IPS DF 6.9 (cell line): ENCODE results near the gene GJB6.

Source experiments
- DNase-seq: peaks from one replicate; pipeline ENCODE4 v3.0.0-alpha.2; 2013; ENCODE audit warnings: low read depth, low spot score
- H3K27ac ChIP-seq: one replicate; pipeline ENCODE4 v1.5.1; 2013; ENCODE audit warnings: low read length, control low read depth
- H3K27me3 ChIP-seq: 2 replicates; pipeline ENCODE4 v1.6.1; 2013; ENCODE audit warnings: mild to moderate bottlenecking, low read length; ENCODE audit not compliant: control insufficient read depth, insufficient read depth
- H3K36me3 ChIP-seq: 2 replicates; pipeline ENCODE4 v1.6.1; 2013; ENCODE audit warnings: low read length; ENCODE audit not compliant: control insufficient read depth, insufficient read depth
- H3K4me1 ChIP-seq: 2 replicates; pipeline ENCODE4 v1.6.1; 2013; ENCODE audit warnings: low read length; ENCODE audit not compliant: control insufficient read depth, insufficient read depth
- H3K4me3 ChIP-seq: 2 replicates; pipeline ENCODE4 v1.5.1; 2013; ENCODE audit warnings: mild to moderate bottlenecking, low read length
- H3K9me3 ChIP-seq: 2 replicates; pipeline ENCODE4 v1.6.1; 2013; ENCODE audit warnings: low read length, inconsistent platforms; ENCODE audit not compliant: control insufficient read depth, insufficient read depth
- WGBS: extraction: QIAGEN DNeasy Blood & Tissue Kit; methylation state at CpG from one replicate; pipeline ENCODE4 v1.1.7; 2013; ENCODE audit warnings: mixed read lengths, missing lambda C conversion rate; ENCODE audit not compliant: insufficient read length, insufficient coverage; 5-methylcytosine and 5-hydroxymethylcytosine counted together

GJB6 gene

DNA sequence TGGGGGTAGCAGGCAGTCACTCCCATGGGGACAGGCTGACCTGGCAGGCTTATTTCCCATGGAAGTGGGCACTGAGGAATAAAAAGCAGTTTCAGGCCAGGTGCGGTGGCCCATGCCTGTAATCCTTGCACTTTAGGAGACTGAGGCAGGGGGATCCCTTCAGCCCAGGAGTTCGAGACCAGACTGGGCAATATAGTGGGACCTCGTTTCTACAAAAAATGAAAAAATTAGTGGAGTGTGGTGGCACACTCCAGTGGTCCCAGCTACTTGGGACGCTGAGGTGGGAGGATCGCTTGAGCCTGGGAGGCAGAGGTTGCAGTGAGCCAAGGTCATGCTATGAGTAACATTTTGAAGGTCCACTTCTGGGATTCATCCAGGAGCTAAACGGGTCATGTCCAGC is 45.3 kb downstream of the GJB6 start:
- Histone ChIP-seq H3K36me3 (no peaks in the 10 kb centered on the region), H3K27ac (no peak overlapping the region), H3K9me3 (no peaks in the 10 kb centered on the region; the same call in 1 of the 2 replicates), H3K4me1 (no peaks in the 10 kb centered on the region), H3K27me3 (peaks cover 19% of the 10 kb centered on the region), H3K4me3 (no peak overlapping the region)
- no peak for DNase-seq
- WGBS, result no CpG with 5 or more reads among the region's 6 CpGs

DNA sequence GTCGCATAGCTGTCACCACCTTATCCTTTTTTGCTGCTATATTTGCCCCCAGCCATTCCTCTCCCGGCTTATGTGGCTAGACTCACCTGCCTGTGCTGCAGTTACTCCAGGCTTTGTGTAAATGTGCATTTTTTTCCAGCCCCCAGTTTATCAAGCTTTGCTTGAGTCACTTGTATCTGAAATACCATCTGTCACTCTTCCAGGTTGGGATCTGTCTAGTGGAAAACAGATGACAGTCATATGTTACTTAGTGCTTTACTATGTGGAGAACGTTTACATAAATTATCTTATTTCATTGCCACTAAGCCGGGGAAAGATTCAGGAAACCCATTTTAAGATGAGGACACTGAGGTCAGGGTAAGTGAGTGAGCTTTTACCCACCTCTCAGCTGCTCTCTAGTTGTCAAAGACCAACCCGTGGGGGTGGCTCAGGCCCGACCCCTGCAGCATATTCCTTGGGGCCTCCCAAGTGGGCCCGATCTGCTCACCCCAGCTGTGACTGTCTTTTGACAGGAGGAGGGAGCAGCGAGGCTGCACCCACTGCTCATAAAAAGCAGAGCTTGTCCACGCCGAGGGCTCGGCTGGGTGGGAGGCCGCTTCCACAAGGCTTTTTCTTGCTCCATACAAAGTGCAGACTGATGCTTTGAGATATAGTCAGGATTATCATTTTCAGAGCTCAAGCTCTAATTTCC is 46.6 kb downstream of the GJB6 start:
- Histone ChIP-seq H3K9me3 (no peaks in the 10 kb centered on the region; the same call in 1 of the 2 replicates), H3K4me1 (no peaks in the 10 kb centered on the region), H3K27ac (no peak overlapping the region), H3K27me3 (peaks cover 7% of the 10 kb centered on the region; the same call in 1 of the 2 replicates), H3K4me3 (no peak overlapping the region), H3K36me3 (no peaks in the 10 kb centered on the region)
- DNase-seq, result no peak
- no CpG with 5 or more reads among the region's 12 CpGs for WGBS

DNA sequence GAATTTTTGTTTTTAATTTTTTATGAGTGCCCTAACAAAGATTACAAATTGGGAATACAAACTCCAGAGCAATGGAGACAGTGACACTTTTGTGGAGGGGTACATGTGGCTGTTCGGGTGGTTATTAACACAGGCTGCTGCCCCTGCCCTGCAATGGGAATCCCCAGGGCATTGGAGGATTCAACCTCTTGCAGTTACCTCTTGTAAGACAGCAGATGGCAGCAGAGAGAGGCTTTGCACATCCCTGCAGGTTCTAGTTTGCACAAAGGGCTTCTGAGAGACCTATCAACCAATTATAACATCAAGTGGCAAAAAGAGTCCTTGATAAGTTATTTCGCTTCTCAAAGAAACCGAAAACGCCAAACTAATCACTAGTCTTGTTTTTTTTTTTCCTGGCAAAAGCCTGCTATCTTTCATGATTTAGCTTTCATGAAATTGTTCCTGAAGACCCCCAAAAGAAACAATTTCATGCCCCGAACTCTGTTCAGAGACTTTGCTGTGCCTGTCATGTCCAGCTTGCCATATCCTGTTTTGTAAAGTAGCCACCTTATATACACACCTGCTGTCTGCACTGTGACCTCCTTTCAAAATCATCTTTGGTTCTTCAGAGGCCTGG is 49.8 kb downstream of the GJB6 start:
- Histone ChIP-seq H3K27ac (no peak overlapping the region), H3K27me3 (no peaks in the 10 kb centered on the region), H3K36me3 (no peaks in the 10 kb centered on the region), H3K4me1 (no peaks in the 10 kb centered on the region), H3K4me3 (no peak overlapping the region), H3K9me3 (no peaks in the 10 kb centered on the region; the same call in 1 of the 2 replicates)
- no CpG with 5 or more reads among the region's 5 CpGs for WGBS
- no peak for DNase-seq

DNA sequence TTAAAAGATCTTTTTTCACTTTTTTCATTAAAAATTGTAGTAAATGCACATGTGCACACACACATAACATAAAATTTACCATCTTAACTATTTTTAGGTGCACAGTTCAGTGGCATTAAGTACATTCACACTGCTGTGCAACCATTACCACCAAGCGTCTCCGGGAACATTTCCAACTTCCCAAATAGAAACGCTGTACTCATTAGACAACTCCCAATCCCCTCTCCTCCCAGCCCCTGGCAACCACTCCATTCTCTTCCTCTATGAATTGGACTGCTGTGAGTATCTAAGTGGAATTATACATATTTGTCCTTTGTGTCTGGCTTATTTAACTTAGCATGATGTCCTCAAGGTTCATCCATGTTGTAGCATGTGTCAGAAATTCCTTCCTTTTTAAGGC is 50.9 kb downstream of the GJB6 start:
- Histone ChIP-seq H3K4me3 (no peak overlapping the region), H3K9me3 (no peaks in the 10 kb centered on the region; the same call in 1 of the 2 replicates), H3K27ac (no peak overlapping the region), H3K36me3 (no peaks in the 10 kb centered on the region), H3K27me3 (no peaks in the 10 kb centered on the region), H3K4me1 (no peaks in the 10 kb centered on the region)
- no CpG with 5 or more reads among the region's 3 CpGs for WGBS
- no peak for DNase-seq

DNA sequence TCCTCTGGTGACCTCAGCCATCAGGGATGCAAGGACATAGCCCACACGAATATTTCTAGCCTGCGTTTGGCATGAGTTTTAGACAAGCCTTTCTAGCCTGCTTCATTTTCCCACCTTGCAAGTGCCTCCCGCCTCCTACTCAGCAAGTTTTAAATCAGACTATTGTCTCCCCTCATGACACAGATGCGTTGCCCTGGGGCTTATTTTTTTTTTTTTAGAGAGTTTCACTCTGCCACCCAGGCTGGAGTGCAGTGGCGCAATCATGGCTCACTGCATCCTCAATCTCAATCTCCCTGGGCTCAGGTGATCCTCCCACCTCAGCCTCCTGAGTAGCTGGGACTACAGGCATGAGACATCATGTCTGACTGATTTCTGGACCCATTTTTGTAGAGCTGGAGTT is 54.0 kb downstream of the GJB6 start:
- no CpG with 5 or more reads among the region's 5 CpGs for WGBS
- no peaks in the 10 kb centered on the region for H3K27me3 ChIP-seq
- no peaks in the 10 kb centered on the region for H3K4me1 ChIP-seq
- no peak overlapping the region for H3K4me3 ChIP-seq
- H3K27ac ChIP-seq, result no peak overlapping the region
- no peaks in the 10 kb centered on the region; the same call in 1 of the 2 replicates for H3K9me3 ChIP-seq
- no peaks in the 10 kb centered on the region for H3K36me3 ChIP-seq
- DNase-seq, result no peak

DNA sequence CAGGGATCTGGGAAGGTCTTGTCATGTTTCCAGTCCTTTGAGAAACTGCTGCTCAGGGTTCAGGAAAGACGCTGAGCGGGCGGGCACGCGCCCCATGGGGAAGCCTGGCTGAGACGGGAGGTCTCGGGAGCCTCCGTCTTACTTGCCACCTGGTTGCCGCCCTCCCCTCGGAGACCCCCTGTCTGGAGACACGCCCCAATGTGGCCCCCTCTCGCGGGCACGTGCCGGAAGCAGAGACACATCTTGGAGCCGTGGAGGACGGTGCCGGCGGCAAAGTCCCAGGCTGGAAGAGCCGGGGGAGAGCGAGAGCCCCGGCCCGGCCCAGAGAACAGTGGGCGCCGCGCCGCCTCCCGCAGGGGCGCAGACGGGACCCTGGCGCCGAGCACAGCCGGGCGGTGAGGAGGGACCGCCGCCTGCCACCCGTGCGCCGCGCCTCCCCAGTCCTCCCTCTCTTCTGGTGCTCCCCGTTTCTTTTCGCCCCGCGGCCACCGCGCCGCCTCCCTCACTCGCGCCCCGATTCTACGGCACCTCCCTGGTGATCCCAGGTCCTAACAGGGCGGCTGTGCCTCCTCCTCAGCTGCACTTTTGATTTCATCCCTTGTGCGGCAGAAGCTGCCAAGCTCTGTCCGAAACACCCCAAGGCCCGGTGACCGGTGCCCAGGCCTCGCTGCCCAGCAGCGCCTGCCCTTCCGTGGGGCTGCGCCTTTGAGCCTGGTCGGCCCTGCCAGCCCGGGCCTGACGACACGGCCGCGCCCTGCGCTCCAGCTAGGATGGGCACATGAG is 54.9 kb downstream of the GJB6 start:
- no peak overlapping the region for H3K27ac ChIP-seq

DNA sequence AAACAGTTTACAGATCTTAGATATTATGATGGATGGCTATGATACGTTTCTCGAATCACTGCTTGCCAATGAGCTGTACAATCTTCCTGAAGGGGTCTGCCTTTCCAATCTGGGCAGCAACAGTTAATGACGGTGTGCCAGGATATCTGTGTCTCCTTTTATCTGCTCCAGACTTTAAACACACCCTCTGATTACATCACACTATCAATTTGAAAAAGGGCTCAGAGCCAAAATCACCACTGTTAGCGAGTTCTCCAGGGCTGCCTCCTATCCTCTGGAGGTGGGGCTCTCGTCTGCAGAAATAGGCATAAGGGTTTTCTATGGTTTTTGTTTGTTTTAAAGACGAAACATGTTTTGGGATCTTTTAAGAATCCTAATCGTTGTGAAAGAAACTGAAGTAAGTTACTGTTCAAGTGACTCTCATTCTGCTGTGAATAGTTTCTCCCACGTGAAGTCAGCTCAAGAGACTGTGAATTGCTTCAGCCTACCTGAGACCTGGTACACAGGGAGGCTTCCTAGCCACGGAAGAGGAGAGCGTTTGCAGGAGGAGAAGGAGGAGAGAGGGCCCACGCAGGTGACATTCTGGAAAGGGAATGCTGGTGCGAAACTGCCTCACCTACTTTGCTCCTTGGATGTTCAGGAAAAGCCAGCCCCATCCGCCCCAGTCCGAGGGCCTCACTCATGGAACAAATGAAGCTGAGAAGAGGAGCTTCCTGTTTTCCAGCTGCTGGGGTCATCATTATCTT is 56.0 kb downstream of the GJB6 start:
- no peak overlapping the region for H3K27ac ChIP-seq
- no peaks in the 10 kb centered on the region for H3K36me3 ChIP-seq
- H3K4me1 ChIP-seq, result no peaks in the 10 kb centered on the region

More for the DNA sequence above, 54.9 kb downstream of the GJB6 start:
- H3K27me3 ChIP-seq, result no peaks in the 10 kb centered on the region
- no peaks in the 10 kb centered on the region for H3K9me3 ChIP-seq
- no peak overlapping the region for H3K4me3 ChIP-seq
- no peak for DNase-seq
- H3K4me1 ChIP-seq, result no peaks in the 10 kb centered on the region
- no peaks in the 10 kb centered on the region for H3K36me3 ChIP-seq
- no CpG with 5 or more reads among the region's 67 CpGs for WGBS

DNA sequence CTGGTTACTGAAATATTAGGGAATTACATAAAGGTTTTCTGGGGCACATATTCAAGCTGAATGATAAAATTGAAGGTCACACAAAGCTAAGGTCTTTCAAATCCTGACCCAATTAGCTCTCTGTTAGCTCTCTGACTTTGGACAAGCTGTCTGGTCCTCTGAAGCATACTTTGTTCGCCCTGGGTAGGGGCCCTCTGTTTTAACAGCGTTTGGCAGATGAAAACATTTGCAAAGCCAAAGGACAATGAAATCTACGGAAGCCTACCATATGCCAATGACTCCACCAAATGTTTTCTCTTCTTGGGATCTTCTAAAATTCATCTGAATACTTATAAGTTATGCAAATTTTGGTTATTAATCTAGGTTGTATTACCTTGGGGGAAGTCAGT is 56.7 kb downstream of the GJB6 start:
- Histone ChIP-seq H3K27ac (no peak overlapping the region), H3K4me1 (no peaks in the 10 kb centered on the region), H3K9me3 (no peaks in the 10 kb centered on the region), H3K36me3 (no peaks in the 10 kb centered on the region), H3K4me3 (no peak overlapping the region), H3K27me3 (no peaks in the 10 kb centered on the region)
- no CpG with 5 or more reads among the region's 3 CpGs for WGBS
- DNase-seq, result no peak

More for the DNA sequence above, 56.0 kb downstream of the GJB6 start:
- no peaks in the 10 kb centered on the region for H3K9me3 ChIP-seq
- WGBS, result no CpG with 5 or more reads among the region's 14 CpGs
- no peak for DNase-seq
- no peaks in the 10 kb centered on the region for H3K27me3 ChIP-seq
- H3K4me3 ChIP-seq, result no peak overlapping the region

DNA sequence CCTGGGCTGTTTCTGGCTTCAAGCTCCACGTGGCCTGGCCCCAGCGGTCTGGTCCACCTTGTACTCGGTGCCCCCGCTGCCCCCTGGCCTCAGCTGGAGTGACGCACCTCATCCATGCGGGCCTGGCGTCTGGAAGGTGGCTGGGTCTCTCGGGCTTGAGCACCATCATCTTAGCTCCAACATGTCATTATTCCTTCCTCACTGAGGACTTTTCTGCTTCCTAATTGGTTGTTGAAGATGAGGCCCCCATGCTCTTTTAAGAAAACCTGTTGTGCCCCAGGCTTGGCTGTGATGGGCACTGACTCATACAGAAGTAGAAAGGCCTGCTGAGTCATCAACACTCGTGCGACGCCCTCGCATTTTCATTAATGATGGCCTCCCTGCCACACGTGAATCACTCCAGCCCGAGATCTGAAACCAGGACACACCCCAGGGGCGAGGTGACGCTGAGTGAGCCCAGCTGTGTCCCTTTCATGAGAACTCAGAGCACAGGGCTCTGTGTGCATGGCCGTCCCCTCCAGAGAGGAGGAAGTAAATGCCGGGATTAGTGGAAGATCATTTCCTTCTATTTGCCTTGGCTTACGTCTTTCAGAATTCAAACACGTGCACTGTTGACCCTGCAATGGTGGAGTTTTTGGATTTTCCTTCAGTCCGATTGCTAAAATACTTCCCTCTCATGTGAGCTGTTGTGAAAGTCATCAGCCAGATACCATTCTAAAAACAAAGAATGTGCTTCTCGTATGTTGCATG is 57.3 kb downstream of the GJB6 start:
- Histone ChIP-seq H3K9me3 (no peaks in the 10 kb centered on the region), H3K4me1 (no peaks in the 10 kb centered on the region), H3K27ac (no peak overlapping the region), H3K27me3 (no peaks in the 10 kb centered on the region), H3K36me3 (no peaks in the 10 kb centered on the region), H3K4me3 (no peak overlapping the region)
- DNase-seq, result no peak
- no CpG with 5 or more reads among the region's 22 CpGs for WGBS
